Gastroesophageal sphincter (tissue), 4 donors: ENCODE results near the gene GMPR2. TPM values are rescaled to one million over a fixed set of nuclear protein-coding genes. Genes with fewer than 3 reads are reported as not detected.

Experiments used
- ATAC-seq: fragments of 150-250 bp; one replicate; pipeline ENCODE4 v1.9.1; 2016; ENCODE audit warnings: mild to moderate bottlenecking, moderate library complexity
- H3K27ac ChIP-seq, 4 donors: fragments of 200-600 bp; sonication (generic) in 3 of 4; 1 replicate in 3 of 4; 2 replicates in 1 of 4; pipeline ENCODE4 v1.5.1; 2016 to 2019
- H3K27me3 ChIP-seq: fragments of 200-600 bp; sonication (generic); one replicate; pipeline ENCODE4 v1.5.1; 2019
- H3K36me3 ChIP-seq, 2 donors: fragments of 200-600 bp; sonication (generic); one replicate each; pipeline ENCODE4 v1.5.1; 2019; ENCODE audit warnings: control low read depth in 1 of 2
- H3K4me1 ChIP-seq, 3 donors: fragments of 200-600 bp; sonication (generic); 1 replicate in 2 of 3; 2 replicates in 1 of 3; pipeline ENCODE4 v1.5.1; 2016 to 2019; ENCODE audit warnings: control low read depth in 2 of 3
- H3K4me3 ChIP-seq, 2 donors: fragments of 200-600 bp; sonication (generic); one replicate each; pipeline ENCODE4 v1.5.1; 2019; ENCODE audit warnings: mild to moderate bottlenecking in 1 of 2, moderate library complexity in 1 of 2
- H3K9me3 ChIP-seq, 3 donors: fragments of 200-600 bp; sonication (generic); one replicate each; pipeline ENCODE4 v1.5.1; 2017 to 2019; ENCODE audit warnings: control low read depth in 2 of 3
- CTCF ChIP-seq, 4 experiments: fragments of 200-600 bp in 2 of 4; fragments of 450-650 bp in 2 of 4; sonication (generic) in 1 of 4; IDR thresholded peaks; one replicate each; pipeline ENCODE4 v1.5.1; 2017 to 2019; ENCODE audit warnings: antibody characterized with exemption in 4 of 4, mild to moderate bottlenecking in 2 of 4, moderate library complexity in 2 of 4
- EP300 ChIP-seq: sonication (generic); formaldehyde crosslinking; IDR thresholded peaks from one replicate; pipeline ENCODE4 v1.6.1; 2017; ENCODE audit warnings: antibody characterized with exemption, mild to moderate bottlenecking
- POLR2A ChIP-seq, 2 donors: fragments of 450-650 bp; IDR thresholded peaks; one replicate each; pipeline ENCODE4 v1.6.1; 2017; ENCODE audit warnings: antibody characterized with exemption in 2 of 2, mild to moderate bottlenecking in 2 of 2, moderate library complexity in 1 of 2
- POLR2AphosphoS5 ChIP-seq: sonication (generic); formaldehyde crosslinking; IDR thresholded peaks from one replicate; pipeline ENCODE4 v1.6.1; 2017; ENCODE audit warnings: antibody characterized with exemption
- WGBS, 2 donors: methylation state at CpG; one replicate each; pipeline ENCODE4 v1.1.5; 2018; ENCODE audit warnings: low coverage in 1 of 2; 5-methylcytosine and 5-hydroxymethylcytosine counted together
- total RNA-seq, 4 donors: library from RNA; depleted of rRNA; stranded (reverse); fragments of >200 nt; gene quantifications; one replicate each; pipeline ENCODE4 v1.1.0, GENCODE V29; 2016

GMPR2 gene
- total RNA-seq, 4 donors from 2014 or later, result 46.0 to 70.5 (median 59.8) TPM

- no peak for ATAC-seq
- Histone ChIP-seq H3K36me3 (peaks cover 0 to 27% of the 10 kb centered on the region in 2 donors), H3K4me1 (peaks cover 4 to 47% (median 23%) of the 10 kb centered on the region in 3 donors), H3K4me3 (peak overlapping the region; percentile 68 to 72), H3K9me3 (no peaks in the 10 kb centered on the region), H3K27ac (peak overlapping the region; percentile 86 to 93 (median 89)), H3K27me3 (no peaks in the 10 kb centered on the region)
- TF ChIP-seq POLR2AphosphoS5 (no peak), POLR2A (IDR thresholded peaks at IDR 0.05) (no peak), EP300 (no peak), CTCF (IDR thresholded peaks at IDR 0.05) (no peak)
- 17 to 43% methylated on average over 5 to 14 of the region's 23 CpGs for WGBS, 2 donors
These were observed 1.2 kb upstream of the GMPR2 start for GRCh38 chr14:24231263-24232120.

GRCh38 chr14:24232121-24232644 is 546 bp upstream of the GMPR2 start, which contains the start of gene NEDD8:
Gene NEDD8, minus strand, starts transcription at chr14:24232367. Its CDS starts 100 bp downstream, at chr14:24232267.
- peak within 1 kb of the TSS; percentile 68 to 72 for H3K4me3 ChIP-seq
- peaks cover 0 to 33% of the 10 kb centered on the region in 2 donors for H3K36me3 ChIP-seq
- peaks cover 4 to 46% (median 23%) of the 10 kb centered on the region in 3 donors for H3K4me1 ChIP-seq
- H3K27ac ChIP-seq, result peak within 1 kb of the TSS; percentile 86 to 93 (median 89)
- TF ChIP-seq EP300 (no peak), POLR2A (IDR thresholded peaks at IDR 0.05) (peak; percentile 35 to 60), POLR2AphosphoS5 (peak; percentile 76), CTCF (IDR thresholded peaks at IDR 0.05) (peak in 1 of 4 experiments; percentile 5)
- 0% methylated on average over 3 of the region's 30 CpGs; no CpG with 5 or more reads in 1 of the 2 donors for WGBS, 2 donors
- no peaks in the 10 kb centered on the region for H3K27me3 ChIP-seq
- no peaks in the 10 kb centered on the region for H3K9me3 ChIP-seq
- peak; percentile 96 for ATAC-seq

GRCh38 chr14:24233538-24233866 is 773 bp downstream of the GMPR2 start:
- Histone ChIP-seq H3K27ac (peak overlapping the region; percentile 86 to 93 (median 89)), H3K27me3 (no peaks in the 10 kb centered on the region), H3K9me3 (no peaks in the 10 kb centered on the region), H3K36me3 (peaks cover 0 to 33% of the 10 kb centered on the region in 2 donors), H3K4me3 (peak overlapping the region; percentile 68 to 72), H3K4me1 (peaks cover 4 to 55% (median 23%) of the 10 kb centered on the region in 3 donors)
- TF ChIP-seq POLR2AphosphoS5, result no peak
- no peak for TF ChIP-seq EP300
- no peak for TF ChIP-seq POLR2A (IDR thresholded peaks at IDR 0.05)
- TF ChIP-seq CTCF (IDR thresholded peaks at IDR 0.05), result no peak
- ATAC-seq, result no peak
- 38 to 63% methylated on average over 1 to 2 of the region's 2 CpGs for WGBS, 2 donors

GRCh38 chr14:24234095-24235005 is 1.6 kb downstream of the GMPR2 start:
- H3K9me3 ChIP-seq, result no peaks in the 10 kb centered on the region
- no peaks in the 10 kb centered on the region for H3K27me3 ChIP-seq
- H3K36me3 ChIP-seq, result peaks cover 0 to 39% of the 10 kb centered on the region in 2 donors
- WGBS, 2 donors, result 86 to 94% methylated on average over 3 of the region's 3 CpGs
- TF ChIP-seq POLR2AphosphoS5 (no peak), POLR2A (IDR thresholded peaks at IDR 0.05) (no peak)
- no peak overlapping the region for H3K4me3 ChIP-seq
- H3K27ac ChIP-seq, result peak overlapping the region in 2 of 4 donors; percentile 24 to 43
- H3K4me1 ChIP-seq, result peaks cover 4 to 63% (median 27%) of the 10 kb centered on the region in 3 donors
- no peak for ATAC-seq
